HG03520 (cell line): ENCODE results near the gene ZNF45.
"Not testable (repeated sequence)": the region's sequence is repeated elsewhere in the genome, so short reads cannot be mapped to it uniquely, and the experiment has no call there.

Experiments used
- ATAC-seq: cut with Tn5 transposase; IDR thresholded peaks from one replicate; pipeline ENCODE4 v1.9.1; 2021; ENCODE audit warnings: mild to moderate bottlenecking, moderate library complexity; ENCODE audit not compliant: unreplicated experiment

The ZNF45 gene

GRCh38 chr19:43934985-43935708 is at the start of gene ZNF45:
Gene ZNF45, minus strand, starts transcription at chr19:43935282. Its CDS starts 13,097 bp downstream, at chr19:43922185.
- peak; percentile 82 for ATAC-seq

DNA sequence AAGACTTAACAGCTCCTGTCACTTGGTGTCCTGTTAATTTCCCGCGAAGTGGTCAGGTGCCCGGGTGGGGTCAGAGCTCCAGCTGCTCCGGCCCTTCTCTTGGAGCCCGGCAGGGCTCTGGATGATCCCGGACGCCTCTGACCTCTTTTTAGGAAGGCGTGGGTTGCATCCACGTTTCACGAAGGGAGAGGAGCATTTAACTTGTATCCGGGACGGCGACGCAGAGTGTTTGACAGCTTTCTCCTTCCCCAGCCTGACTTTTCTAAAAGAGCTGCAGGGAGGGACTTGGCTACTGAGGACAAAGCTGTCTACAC is 49.6 kb upstream of the ZNF45 start:
- ATAC-seq = no peak

GRCh38 chr19:43983912-43984686 is 49.0 kb upstream of the ZNF45 start, which contains the start of gene ZNF155:
Gene ZNF155, plus strand, starts transcription at chr19:43984188. Its CDS starts 4,356 bp downstream, at chr19:43988544.
- peak; percentile 74 for ATAC-seq

GRCh38 chr19:43983544-43983911 is 48.4 kb upstream of the ZNF45 start:
- no peak for ATAC-seq

DNA sequence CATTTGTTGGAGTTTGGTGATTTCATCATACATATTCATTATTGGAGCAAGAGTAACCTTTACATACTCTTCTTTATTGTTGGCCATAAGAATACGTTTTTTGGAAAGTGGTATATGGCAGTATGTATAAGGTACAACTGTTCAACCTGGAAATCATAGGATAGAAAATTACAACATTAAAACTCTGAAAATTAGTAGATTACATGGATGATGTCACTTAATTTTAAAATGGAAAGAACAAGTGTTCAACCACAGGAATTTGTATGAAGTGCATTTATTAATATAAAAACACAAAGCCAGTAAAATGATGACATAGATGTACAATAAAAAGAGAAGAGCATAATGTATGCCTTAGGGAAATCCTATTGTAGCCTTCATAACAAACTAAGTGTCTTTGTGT is 41.6 kb upstream of the ZNF45 start:
- ATAC-seq = no peak

- no peak for ATAC-seq
These were observed 31.1 kb upstream of the ZNF45 start for GRCh38 chr19:43966079-43966694.

DNA sequence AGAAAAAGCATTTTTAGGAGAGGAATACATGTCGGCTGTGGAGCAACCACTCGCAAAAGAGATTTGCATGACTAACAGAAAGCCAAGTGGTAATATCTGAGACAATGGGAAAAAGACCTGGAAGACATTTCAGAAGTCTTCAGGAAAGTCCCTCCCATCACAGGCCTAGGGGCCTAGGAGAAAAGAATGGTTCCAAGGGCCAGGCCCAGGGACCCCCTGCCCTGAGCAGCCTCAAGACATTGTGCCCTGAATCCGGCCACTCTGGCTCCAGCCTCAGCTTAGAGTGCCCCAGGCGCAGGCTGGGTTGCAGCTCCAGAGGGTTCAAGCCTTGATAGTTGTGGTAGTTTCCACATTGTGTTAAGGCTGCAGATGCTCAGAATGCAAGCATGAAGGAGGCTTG is 25.3 kb upstream of the ZNF45 start:
- ATAC-seq = no peak

GRCh38 chr19:43957891-43958290 is 22.8 kb upstream of the ZNF45 start:
- ATAC-seq = no peak

- no peak for ATAC-seq
These were observed 21.7 kb upstream of the ZNF45 start for GRCh38 chr19:43956827-43957226.

DNA sequence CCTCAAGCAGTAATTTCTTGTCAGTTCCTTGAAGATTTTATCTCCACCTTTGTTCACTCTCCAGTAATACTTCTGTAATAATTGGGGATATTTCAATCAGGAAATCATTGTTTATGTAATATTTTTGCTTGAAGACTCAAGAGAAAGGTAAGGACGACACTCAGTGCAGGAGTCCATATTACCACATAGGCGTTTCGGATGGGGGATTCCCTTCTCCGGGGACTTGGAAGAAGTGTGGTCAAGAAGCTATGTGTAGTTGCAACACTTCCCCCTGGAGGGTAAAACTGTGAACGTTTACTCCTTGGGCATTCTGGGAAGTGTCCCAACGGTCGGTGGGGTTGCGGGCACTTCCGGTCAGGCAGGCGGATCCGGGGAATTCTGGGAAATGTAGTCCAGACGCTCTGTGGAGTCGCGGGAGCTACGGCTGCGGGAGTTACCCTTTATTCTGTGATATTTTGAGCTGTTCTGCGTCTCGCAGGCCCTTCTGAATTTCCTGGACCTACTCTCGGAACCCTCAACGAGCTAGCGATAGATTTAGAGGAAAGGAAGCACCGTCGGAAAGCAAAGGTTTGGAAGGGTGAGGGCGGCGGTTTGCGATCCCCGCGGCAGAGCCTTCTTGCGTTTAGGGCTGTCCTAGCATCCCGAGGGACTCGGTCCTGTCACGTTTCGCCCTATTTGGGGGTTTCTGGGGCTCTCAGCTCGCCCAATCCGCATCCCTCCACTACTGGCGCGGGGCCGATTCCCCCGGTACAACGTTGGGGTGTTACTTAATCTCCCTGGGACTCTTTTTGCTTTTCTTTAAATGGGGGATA is 16.0 kb upstream of the ZNF45 start, which contains the start of gene ZNF221:
Gene ZNF221, plus strand, starts transcription at position 395 of the 812 bp plus-strand sequence. CDS start 11,499 bp downstream, outside the sequence.
- peak; percentile 68 for ATAC-seq

- ATAC-seq = not testable (repeated sequence)
These were observed 14.7 kb upstream of the ZNF45 start for GRCh38 chr19:43949803-43950202.

DNA sequence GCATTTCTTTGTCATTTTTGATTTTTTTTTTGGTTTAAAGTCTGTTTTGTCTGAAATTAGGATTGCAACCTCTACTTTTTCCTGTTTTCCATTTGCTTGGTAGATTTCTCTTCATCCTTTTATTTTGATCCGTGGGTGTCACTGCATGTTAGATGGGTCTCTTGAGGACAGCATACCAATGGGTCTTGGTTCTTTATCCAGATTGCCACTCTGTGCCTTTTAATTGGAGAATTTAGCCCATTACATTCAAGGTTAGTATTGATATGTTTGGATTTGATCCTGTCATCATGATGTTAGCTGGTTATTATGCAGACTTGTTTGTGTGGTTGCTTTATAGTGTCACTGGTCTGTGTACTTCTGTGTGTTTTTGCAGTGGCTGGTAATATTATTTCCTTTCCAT is 12.3 kb upstream of the ZNF45 start:
- ATAC-seq = not testable (repeated sequence)

DNA sequence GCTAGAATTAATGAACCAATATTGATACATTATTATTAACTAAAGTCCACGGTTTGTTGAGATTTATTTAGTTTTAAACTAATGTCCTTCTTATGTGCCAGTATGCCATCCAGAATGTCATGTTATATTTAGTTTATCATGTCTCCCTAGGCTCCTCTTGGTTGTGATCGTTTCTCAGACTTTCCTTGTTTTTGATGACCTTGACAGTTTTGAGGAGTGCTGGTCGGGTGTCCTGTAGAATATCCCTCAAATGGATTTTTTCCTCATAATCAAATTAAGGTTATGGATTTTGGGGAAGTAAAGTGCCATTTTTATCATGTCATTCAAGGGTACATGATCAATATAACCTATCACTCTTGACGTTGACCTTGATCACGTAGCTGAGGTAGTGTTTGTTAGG is 6.1 kb upstream of the ZNF45 start:
- ATAC-seq = no peak

GRCh38 chr19:43940719-43941118 is 5.6 kb upstream of the ZNF45 start:
- no peak for ATAC-seq

DNA sequence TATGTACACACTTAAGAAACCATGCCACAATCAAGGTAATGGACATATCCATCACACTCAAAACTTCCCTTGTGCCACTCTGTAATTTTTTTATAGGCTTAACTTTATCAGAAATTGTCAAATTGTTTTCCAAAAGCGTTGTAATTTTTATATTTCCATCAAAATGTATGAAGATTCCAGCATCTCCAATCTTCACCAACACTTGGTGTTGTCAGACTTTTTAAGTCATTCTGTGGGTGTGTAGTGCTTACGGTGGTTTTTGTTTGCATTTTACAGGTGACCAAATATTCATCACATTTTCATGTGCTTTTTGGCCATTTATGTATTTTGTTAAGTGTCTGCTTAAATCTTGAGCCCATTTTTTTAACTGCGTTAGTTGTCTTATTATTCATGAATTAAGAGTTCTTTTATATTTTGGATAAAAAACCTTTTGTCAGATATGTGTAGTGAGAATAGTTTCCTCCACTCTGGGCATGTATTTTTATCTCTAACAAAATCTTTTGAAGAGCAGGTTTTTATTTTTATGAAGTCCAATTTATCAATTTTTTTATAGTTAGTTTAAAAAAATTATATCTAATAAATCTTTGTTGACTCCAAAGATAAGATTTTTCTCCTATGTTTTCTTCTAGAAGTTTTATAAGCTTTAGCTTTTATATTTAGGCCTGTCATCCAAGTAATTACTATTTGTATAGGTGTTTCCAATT is 4.6 kb upstream of the ZNF45 start:
- no peak for ATAC-seq

- ATAC-seq = no peak
These were observed 1.1 kb upstream of the ZNF45 start for GRCh38 chr19:43936188-43936587.

DNA sequence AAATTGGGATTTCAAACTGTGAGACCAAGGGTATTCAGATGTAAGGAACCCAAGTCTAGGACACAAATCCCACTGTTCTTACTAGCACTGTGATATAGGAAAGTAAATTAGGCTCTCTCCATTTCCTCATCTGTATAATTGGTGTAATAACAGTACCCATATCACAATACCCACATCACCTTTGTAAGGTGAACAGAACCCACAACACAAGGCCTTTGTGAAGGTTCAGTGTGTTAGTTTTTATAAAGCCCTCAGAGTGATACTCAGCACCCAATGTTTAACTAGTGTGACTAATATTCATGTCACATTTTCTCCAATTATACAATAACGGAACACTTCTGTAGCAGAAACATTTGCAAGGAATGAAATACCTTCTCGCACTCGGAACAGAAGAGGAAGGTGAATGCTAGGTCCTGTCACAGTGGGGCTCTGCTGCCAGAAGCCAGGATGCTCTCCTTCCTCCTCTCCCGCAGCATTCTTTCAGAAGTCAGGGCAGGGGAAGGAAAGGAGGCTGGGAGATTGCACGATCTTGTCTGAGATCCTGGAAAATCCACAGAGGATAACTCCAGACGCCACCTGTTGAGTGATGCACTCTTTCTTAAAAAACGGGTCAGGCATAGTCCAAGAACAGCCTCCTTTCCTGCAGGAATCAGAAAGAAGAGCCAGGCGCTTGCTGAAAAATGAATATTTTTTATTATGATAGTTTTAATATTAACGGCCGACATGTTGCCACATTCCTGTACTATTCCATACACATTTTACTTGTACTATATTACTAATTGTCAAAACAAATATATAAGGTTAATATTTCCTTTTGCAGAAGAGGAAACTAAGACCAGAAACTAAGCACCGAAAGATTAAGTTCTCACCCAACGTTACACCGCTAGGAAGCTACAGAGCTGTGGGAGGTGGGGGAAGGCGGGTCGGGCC is 762 bp downstream of the ZNF45 start:
- ATAC-seq = no peak

DNA sequence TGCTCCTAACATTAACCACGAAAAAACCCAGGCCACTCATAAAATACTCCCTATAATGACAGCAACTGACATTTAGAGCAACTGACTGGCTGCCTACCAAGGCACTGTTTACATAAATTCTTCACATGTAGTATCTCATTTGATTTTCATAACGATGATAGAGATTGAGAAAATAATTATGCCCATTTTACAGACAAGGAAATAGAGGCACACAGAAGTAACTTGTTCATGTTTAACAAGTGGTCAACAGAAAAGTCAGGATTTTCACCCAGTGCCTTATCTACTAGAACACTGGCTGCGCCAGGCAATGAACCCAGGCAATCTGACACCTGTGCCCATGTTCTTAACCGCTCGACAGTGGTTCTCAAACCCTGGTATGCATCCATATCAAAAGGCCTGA is 6.3 kb downstream of the ZNF45 start:
- no peak for ATAC-seq

DNA sequence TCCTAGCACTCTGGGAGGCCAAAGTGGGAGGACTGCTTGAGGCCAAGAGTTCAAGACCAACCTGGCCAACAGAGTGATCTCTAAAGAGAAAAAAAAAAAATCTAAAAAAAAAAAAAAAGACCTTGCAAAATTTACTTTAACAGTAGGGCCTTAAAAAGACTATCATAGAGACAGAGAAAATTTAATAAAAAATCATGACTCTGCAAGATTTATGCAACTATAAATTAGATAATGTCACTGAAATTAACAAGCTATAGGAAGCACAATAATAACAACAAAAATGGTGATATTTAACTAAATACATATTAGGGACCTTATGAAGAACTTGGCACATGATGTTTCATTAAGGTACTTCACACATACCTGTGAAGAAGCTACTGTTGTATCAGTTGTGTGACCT is 11.2 kb downstream of the ZNF45 start:
- ATAC-seq = no peak
